AG04450 (cell line): ENCODE results near the gene RNF152. TPM values are rescaled to one million over a fixed set of nuclear protein-coding genes. Genes with fewer than 3 reads are reported as not detected.

Experiments
- CTCF ChIA-PET: fragments of 300-600, 350-600 bp; formaldehyde crosslinking; extraction: SDS; loops from one replicate; lab custom pipeline; 2022; ENCODE audit warnings: antibody characterized with exemption, inconsistent platforms; lab: Charles Lee
- POLR2A ChIA-PET: fragments of 350-600 bp; formaldehyde crosslinking; extraction: SDS; loops from one replicate; lab custom pipeline; 2021; ENCODE audit warnings: antibody characterized with exemption, inconsistent platforms; lab: Yijun Ruan, JAX
- DNase-seq: peaks from one replicate; pipeline ENCODE4 v3.0.0-alpha.2; 2011; ENCODE audit warnings: low read depth, low spot score
- H3K27ac ChIP-seq: one replicate; pipeline ENCODE4 v1.5.1; 2012; ENCODE audit warnings: low read depth, low read length, control low read depth
- H3K27me3 ChIP-seq: one replicate; pipeline ENCODE4 v1.6.0; 2012; ENCODE audit warnings: low read length; ENCODE audit not compliant: control insufficient read depth, insufficient read depth
- H3K4me3 ChIP-seq: 2 replicates; pipeline ENCODE4 v1.5.1; 2011; ENCODE audit warnings: mild to moderate bottlenecking, low read depth, low read length, control low read depth
- H3K9me3 ChIP-seq: 2 replicates; pipeline ENCODE4 v1.5.1; 2012; ENCODE audit warnings: low read length; ENCODE audit not compliant: control insufficient read depth, insufficient read depth
- polyA plus RNA-seq: library from polyadenylated mRNA; depleted of rRNA; stranded (reverse); fragments of >200 nt; gene quantifications from 2 replicates; pipeline ENCODE4 v1.2.3, GENCODE V29; 2011
- TF ChIP-seq, protein P1 (sequence below): IDR thresholded peaks from 2 replicates; pipeline ENCODE4 v1.5.1; 2011; ENCODE audit warnings: low read depth, low read length, control low read depth, inconsistent platforms

Gene RNF152
- polyA plus RNA-seq, 1 experiment, result 5.0 TPM

GRCh38 chr18:61764381-61764780, 128.4 kb downstream of the RNF152 start:
- DNase-seq, result no peak
- POLR2A ChIA-PET, result no interaction called here
- Histone ChIP-seq H3K27me3 (no peaks in the 10 kb centered on the region), H3K27ac (no peak overlapping the region), H3K4me3 (no peak overlapping the region), H3K9me3 (no peaks in the 10 kb centered on the region)
- CTCF ChIA-PET, result no interaction called here
- TF ChIP-seq, protein P1, sequence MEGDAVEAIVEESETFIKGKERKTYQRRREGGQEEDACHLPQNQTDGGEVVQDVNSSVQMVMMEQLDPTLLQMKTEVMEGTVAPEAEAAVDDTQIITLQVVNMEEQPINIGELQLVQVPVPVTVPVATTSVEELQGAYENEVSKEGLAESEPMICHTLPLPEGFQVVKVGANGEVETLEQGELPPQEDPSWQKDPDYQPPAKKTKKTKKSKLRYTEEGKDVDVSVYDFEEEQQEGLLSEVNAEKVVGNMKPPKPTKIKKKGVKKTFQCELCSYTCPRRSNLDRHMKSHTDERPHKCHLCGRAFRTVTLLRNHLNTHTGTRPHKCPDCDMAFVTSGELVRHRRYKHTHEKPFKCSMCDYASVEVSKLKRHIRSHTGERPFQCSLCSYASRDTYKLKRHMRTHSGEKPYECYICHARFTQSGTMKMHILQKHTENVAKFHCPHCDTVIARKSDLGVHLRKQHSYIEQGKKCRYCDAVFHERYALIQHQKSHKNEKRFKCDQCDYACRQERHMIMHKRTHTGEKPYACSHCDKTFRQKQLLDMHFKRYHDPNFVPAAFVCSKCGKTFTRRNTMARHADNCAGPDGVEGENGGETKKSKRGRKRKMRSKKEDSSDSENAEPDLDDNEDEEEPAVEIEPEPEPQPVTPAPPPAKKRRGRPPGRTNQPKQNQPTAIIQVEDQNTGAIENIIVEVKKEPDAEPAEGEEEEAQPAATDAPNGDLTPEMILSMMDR, result no peak

GRCh38 chr18:61761875-61762274, 130.9 kb downstream of the RNF152 start:
- CTCF ChIA-PET, result interaction anchor here (0.6 kb wide), 1 partner anchor 180 kb away, joined by 3 read pairs; no protein-coding TSS in a partner anchor

More at GRCh38 chr18:61761875-61762274, 130.9 kb downstream of the RNF152 start:
- H3K27me3 ChIP-seq, result no peaks in the 10 kb centered on the region
- TF ChIP-seq, protein P1, result no peak
- POLR2A ChIA-PET, result no interaction called here
- H3K4me3 ChIP-seq, result no peak overlapping the region
- no peaks in the 10 kb centered on the region for H3K9me3 ChIP-seq
- no peak for DNase-seq
- H3K27ac ChIP-seq, result no peak overlapping the region
